Measurements from ENCODE around the gene TTF1.
A peak's percentile ranks its signal among the peaks of the same experiment; 100 is the strongest.

The TTF1 gene

DNA sequence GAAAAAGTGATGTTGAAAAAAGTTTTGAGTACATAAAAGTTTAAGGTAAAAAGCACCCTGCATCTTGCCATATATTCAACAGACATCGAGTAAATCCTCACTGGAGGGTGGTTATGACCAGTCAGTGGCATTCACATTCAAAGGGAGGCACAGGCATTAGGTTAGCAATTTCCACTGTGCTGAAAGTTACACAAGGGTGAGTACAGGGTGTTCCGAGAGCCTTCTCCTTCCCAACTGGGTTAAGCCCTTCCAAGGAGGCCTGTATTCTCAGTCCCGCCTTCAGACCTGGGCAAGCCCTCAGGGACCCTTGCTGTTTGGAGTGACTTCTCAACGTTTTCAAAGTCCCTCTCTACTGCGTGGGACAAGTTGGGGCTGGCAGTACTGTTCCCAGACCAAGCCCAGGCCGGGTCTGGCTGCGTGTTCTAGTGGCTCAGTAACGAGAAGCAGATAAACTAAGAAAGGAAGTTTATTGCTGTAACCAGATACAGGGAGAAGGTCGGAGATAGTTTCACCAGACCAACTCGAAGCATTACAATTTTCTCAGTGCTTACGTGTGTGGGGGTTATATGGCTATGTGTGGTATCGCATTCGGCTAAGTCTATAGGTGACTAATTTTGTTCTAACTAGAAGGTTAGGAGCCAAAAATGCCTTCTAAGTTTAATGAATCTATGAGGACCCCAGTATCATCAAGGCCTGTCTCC is 38.9 kb downstream of the TTF1 start:
- DNase-seq (ENCODE audit: low read depth in 1 of 2, low spot score in 1 of 2): no peak

GRCh38 chr9:132366481-132366880 is 40.2 kb downstream of the TTF1 start:
- no peak for DNase-seq (ENCODE audit: low read depth in 1 of 2, low spot score in 1 of 2)

DNA sequence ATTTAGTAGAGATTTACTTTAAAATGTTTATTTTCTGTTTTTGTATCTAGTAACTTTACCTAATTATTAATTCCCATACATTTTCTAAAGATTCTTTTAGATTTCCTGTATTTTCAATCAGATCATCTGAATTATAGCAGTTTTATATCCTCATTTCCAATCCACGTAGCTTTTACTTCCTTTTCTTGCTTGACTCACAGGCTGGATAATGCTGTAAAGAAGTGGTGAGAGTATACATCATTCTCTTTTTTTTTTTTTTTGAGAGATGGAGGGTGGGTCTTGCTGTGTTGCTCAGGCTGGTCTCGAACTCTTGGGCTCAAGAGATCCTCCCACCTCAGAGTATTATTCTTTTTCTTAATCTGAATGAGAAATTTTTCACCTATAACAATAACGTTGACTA is 40.7 kb downstream of the TTF1 start:
- DNase-seq (ENCODE audit: low read depth in 1 of 2, low spot score in 1 of 2): no peak

DNA sequence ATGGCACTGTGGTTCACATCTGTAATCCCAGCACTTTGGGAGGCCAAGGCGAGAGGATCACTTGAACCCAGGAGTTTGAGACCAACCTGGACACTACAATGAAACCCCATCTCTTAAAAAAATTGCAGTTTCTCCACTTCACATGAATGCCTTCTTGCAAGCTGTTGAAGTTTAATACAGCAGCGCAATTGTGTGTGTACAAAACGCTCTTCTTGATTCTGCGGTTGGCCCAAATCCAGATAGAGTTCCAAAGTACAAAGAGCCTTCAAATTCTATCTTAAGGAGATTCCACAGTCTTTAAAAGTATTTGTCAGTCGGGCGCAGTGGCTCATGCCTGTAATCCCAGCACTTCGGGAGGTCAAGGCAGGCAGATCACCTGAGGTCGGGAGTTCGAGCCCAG is 42.6 kb downstream of the TTF1 start:
- DNase-seq (ENCODE audit: low read depth in 1 of 2, low spot score in 1 of 2): no peak

GRCh38 chr9:132357764-132358163 is 48.9 kb downstream of the TTF1 start:
- no peak for DNase-seq (ENCODE audit: low read depth in 1 of 2, low spot score in 1 of 2)

- no peak for DNase-seq (ENCODE audit: low read depth in 1 of 2, low spot score in 1 of 2)
Observed at GRCh38 chr9:132356324-132356924, 50.2 kb downstream of the TTF1 start.

DNA sequence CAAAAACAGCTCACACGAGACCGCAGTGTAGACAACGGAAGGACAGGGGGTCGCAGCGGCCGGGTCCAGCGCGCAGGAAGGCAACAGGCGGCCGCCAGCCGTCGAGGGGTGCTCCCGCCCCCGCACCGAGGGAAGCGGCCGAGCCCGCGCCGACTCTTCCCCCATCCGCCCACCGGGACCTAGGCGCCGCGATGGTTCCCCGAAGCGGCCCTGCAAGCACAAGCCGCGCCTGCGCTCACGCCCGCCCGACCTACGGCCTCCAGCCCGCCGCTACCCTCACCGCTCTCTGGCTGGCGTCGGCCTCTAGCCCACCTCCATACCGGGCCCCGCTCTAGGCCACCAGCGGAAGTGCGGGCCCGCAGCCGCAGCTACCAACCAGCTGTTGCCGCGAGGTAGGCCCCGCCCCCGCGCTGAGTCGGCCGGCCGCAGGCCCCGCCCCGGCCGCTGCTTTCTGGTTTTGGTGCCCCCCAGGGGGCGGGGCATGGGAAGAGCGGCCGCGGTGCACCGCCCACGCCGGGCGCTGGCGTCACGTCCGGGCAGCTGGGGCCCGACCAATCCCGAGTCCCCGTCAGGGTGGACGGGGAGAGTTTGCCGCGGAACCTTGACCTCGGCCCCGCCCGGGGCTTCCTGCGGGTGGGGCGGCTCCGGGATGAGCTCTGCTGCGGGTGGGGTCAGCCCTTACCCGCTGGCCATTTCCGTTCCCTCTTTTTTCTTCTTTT is 51.8 kb downstream of the TTF1 start, which contains the start of gene SETX:
SETX (minus strand) TSS at position 350 of the 719 bp plus-strand sequence. CDS start 5,558 bp downstream, outside the sequence.
- DNase-seq (ENCODE audit: low read depth in 1 of 2, low spot score in 1 of 2): peak; percentile 97 to 98

GRCh38 chr9:132351404-132352045 is 55.1 kb downstream of the TTF1 start:
- DNase-seq (ENCODE audit: low read depth in 1 of 2, low spot score in 1 of 2): no peak

DNA sequence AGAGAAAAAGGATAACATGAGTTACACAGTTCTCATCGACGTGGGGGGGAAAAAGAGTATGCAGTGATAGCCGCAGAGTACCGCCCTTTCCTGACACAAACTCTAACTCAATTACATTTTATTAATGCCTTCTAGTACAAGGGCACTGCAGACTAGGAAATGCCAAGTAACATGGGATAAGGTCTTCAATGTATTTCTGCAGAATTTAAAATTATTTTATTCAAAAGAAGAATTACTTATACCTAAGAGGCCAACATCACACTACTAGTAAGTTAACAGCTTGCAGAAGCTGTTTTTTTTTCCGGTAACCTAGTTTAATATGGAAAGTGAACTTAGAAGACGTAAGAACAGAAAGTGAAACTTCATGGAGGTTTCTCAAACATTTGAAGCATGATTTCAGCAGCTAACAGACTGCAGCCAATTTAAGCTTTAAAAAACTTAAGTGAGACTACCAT is 55.8 kb downstream of the TTF1 start:
- no peak for DNase-seq (ENCODE audit: low read depth in 1 of 2, low spot score in 1 of 2)

DNA sequence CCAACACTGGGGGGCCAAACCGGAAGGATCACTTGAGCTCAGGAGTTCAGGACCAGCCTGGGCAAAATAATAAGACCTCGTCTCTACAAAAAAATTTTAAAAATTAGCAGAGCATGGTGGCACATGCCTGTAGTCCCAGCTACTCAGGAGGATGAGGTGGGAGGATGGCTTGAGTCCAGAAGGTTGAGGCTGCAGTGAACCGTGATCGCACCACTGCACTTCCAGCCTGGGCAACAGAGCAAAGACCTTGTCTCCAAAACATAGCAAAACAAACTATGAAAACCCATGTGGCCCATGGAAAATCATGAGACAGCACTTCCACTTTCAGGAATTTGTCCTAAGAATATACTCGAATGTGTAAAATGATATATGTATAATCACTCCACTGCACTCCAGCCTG is 58.0 kb downstream of the TTF1 start:
- DNase-seq (ENCODE audit: low read depth in 1 of 2, low spot score in 1 of 2): no peak

GRCh38 chr9:132346177-132346576 is 60.5 kb downstream of the TTF1 start:
- no peak for DNase-seq (ENCODE audit: low read depth in 1 of 2, low spot score in 1 of 2)

- DNase-seq (ENCODE audit: low read depth in 1 of 2, low spot score in 1 of 2): no peak
Observed at GRCh38 chr9:132341177-132341840, 65.3 kb downstream of the TTF1 start.

- DNase-seq (ENCODE audit: low read depth in 1 of 2, low spot score in 1 of 2): no peak
Observed at GRCh38 chr9:132334364-132334763, 72.3 kb downstream of the TTF1 start.

DNA sequence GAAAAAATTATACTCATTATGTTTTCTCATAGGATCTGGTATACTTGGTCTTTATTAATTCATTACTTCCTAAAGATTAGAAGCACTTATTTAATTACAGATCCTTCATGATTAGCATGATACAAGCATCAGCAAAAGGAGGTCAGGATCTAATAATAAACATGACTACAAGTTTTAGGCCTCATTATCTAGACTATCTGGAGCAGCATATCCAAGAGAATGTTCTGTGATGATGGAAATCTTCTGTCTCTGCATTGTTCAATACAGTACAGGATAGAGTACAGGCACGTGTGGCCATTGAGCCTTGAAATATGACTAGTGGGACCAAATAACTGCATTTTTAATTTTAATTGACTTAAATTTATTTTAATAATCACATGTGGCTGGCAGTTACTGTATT is 73.1 kb downstream of the TTF1 start:
- no peak for DNase-seq (ENCODE audit: low read depth in 1 of 2, low spot score in 1 of 2)

- no peak for DNase-seq (ENCODE audit: low read depth in 1 of 2, low spot score in 1 of 2)
Observed at GRCh38 chr9:132328580-132328979, 78.1 kb downstream of the TTF1 start.

DNA sequence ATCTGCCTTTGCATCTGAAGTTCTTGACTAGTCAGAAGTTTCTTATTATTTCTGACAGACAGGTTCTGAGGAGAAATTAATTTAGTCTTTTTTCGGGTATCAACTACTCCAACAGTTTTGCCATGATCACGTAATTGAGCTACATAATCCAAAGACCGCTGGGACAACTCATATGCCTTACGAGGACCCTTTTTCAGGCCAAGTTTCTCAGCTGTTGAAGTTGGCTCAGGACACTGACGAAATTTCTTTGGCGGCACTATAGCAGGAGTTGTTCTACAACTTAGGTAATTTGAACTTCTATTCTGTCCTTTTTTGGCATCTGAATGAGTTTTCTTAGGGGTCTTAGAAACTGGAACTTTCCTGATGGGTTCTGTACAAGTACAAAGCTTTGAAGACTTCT is 79.1 kb downstream of the TTF1 start:
- no peak for DNase-seq (ENCODE audit: low read depth in 1 of 2, low spot score in 1 of 2)
